GM12878 (cell line): ENCODE measurements around the gene RMI2. TPM values are rescaled to one million over a fixed set of nuclear protein-coding genes. Genes with fewer than 3 reads are reported as not detected.

ENCODE experiments used
- ATAC-seq: fragments of 200-7000 bp; cut with Tn5 transposase; 3 replicates; pipeline ENCODE4 v1.9.1; 2020; ENCODE audit warnings: mild to moderate bottlenecking, moderate library complexity
- BruUV-seq: library from RNA; stranded (reverse); fragments of 400-500 nt; replicated peaks from 2 replicates; lab custom pipeline; 2021; lab: Mats Ljungman, UMichigan
- CTCF ChIA-PET: fragments of 300-600 bp; sonication (Branson Sonifier 250); formaldehyde crosslinking; extraction: SDS; loops from one replicate; lab custom pipeline; 2021; ENCODE audit warnings: inconsistent platforms; lab: Yijun Ruan, JAX
- POLR2A ChIA-PET: fragments of 350-600 bp; formaldehyde crosslinking; extraction: SDS; loops from one replicate; lab custom pipeline; 2021; ENCODE audit warnings: inconsistent platforms; lab: Charles Lee
- RAD21 ChIA-PET: fragments of 300-600 bp; sonication (Branson Sonifier 250); formaldehyde crosslinking; loops from one replicate; lab custom pipeline; 2023; ENCODE audit warnings: antibody characterized with exemption; ENCODE audit not compliant: unreplicated experiment; lab: Charles Lee
- SMC1A ChIA-PET: fragments of 300-600 bp; sonication (Branson Sonifier 250); formaldehyde crosslinking; loops from one replicate; lab custom pipeline; 2023; ENCODE audit not compliant: unreplicated experiment, uncharacterized antibody; lab: Charles Lee
- DNase-seq: peaks from one replicate; pipeline ENCODE4 v3.0.0-alpha.2; 2011; ENCODE audit warnings: low read depth, low spot score
- FAIRE-seq: peaks from 3 replicates; lab custom pipeline; 2011; peaks lifted over from hg19 to GRCh38; lab: Jason Lieb, UNC
- H2AFZ ChIP-seq: 2 replicates; pipeline ENCODE4 v1.6.0; 2011; ENCODE audit warnings: low read depth, low read length, control low read depth; ENCODE audit not compliant: control insufficient read depth
- H3K27ac ChIP-seq: 2 replicates; pipeline ENCODE4 v1.5.1; 2011; ENCODE audit warnings: control low read depth; ENCODE audit not compliant: control insufficient read depth, insufficient read depth
- H3K27me3 ChIP-seq, 2 experiments: replicated peaks in 1 of 2; 2 replicates each; pipeline versions ENCODE4 v1.6.0 to v1.6.1; 2011; ENCODE audit warnings: low read length in 1 of 2; ENCODE audit not compliant: control insufficient read depth in 2 of 2, insufficient read depth in 2 of 2
- H3K36me3 ChIP-seq, 2 experiments: 2 replicates each; pipeline ENCODE4 v1.5.1; 2011; ENCODE audit warnings: low read length in 1 of 2; ENCODE audit not compliant: control insufficient read depth in 2 of 2, insufficient read depth in 2 of 2
- H3K4me1 ChIP-seq: 2 replicates; pipeline ENCODE4 v1.6.1; 2011; ENCODE audit warnings: mild to moderate bottlenecking, low read length, moderate library complexity, mixed read lengths; ENCODE audit not compliant: control insufficient read depth, insufficient read depth
- H3K4me2 ChIP-seq: 2 replicates; pipeline ENCODE4 v1.6.0; 2011; ENCODE audit warnings: control low read depth; ENCODE audit not compliant: control insufficient read depth, insufficient read depth
- H3K4me3 ChIP-seq: fragments of 200-600 bp; sonication (generic); 2 replicates; pipeline ENCODE4 v1.5.1; 2016
- H3K79me2 ChIP-seq: 2 replicates; pipeline ENCODE4 v1.6.0; 2011; ENCODE audit warnings: low read length; ENCODE audit not compliant: control insufficient read depth, insufficient read depth
- H3K9ac ChIP-seq: 2 replicates; pipeline ENCODE4 v1.8.0; 2011; ENCODE audit warnings: low read length, control low read depth, mixed read lengths; ENCODE audit not compliant: control insufficient read depth, insufficient read depth
- H3K9me3 ChIP-seq: replicated peaks from 3 replicates; pipeline ENCODE4 v1.5.1; 2011; ENCODE audit warnings: mild to moderate bottlenecking, low read length; ENCODE audit not compliant: control insufficient read depth, insufficient read depth
- H4K20me1 ChIP-seq: 2 replicates; pipeline ENCODE4 v1.6.0; 2011; ENCODE audit not compliant: control insufficient read depth, insufficient read depth
- ATF7 ChIP-seq: fragments of 450-650 bp; IDR thresholded peaks from 2 replicates; pipeline ENCODE4 v1.6.1; 2016; ENCODE audit warnings: low read depth, mild to moderate bottlenecking
- BCL3 ChIP-seq: IDR thresholded peaks from 2 replicates; pipeline ENCODE4 v1.6.1; 2011; ENCODE audit warnings: borderline replicate concordance, low read depth, mild to moderate bottlenecking, moderate library complexity, low read length; ENCODE audit not compliant: insufficient read depth, poor library complexity, severe bottlenecking
- EED ChIP-seq: sonication (generic); IDR thresholded peaks from 2 replicates; pipeline ENCODE4 v1.6.1; 2016; ENCODE audit warnings: antibody characterized with exemption, low read depth
- EP300 ChIP-seq, 2 experiments: fragments of 150-350 bp in 1 of 2; IDR thresholded peaks; 2 replicates each; pipeline ENCODE4 v1.6.1; 2011 to 2012; ENCODE audit warnings: low read depth in 2 of 2, low read length in 2 of 2, borderline replicate concordance in 1 of 2, improper control_type of control experiment in 1 of 2, inconsistent platforms in 1 of 2; ENCODE audit not compliant: control insufficient read depth in 1 of 2
- GATAD2B ChIP-seq: fragments of 450-650 bp; conservative IDR thresholded peaks from 2 replicates; pipeline ENCODE4 v1.6.1; 2017; ENCODE audit warnings: low read depth, mild to moderate bottlenecking, moderate library complexity
- HDGF ChIP-seq: fragments of 450-650 bp; IDR thresholded peaks from 2 replicates; pipeline ENCODE4 v1.6.1; 2016; ENCODE audit warnings: antibody characterized with exemption
- IKZF2 ChIP-seq, 2 experiments: fragments of 450-650 bp; IDR thresholded peaks; 2 replicates each; pipeline ENCODE4 v1.6.1; 2017; ENCODE audit warnings: mild to moderate bottlenecking in 2 of 2, moderate library complexity in 2 of 2
- IRF4 ChIP-seq: IDR thresholded peaks from 2 replicates; pipeline ENCODE4 v1.6.1; 2011; ENCODE audit warnings: low read depth, low read length
- KLF5 ChIP-seq: fragments of 450-650 bp; IDR thresholded peaks from 2 replicates; pipeline ENCODE4 v1.6.1; 2014; ENCODE audit warnings: mild to moderate bottlenecking; ENCODE audit not compliant: partially characterized antibody
- MEF2B ChIP-seq: fragments of 450-650 bp; IDR thresholded peaks from 2 replicates; pipeline ENCODE4 v1.6.1; 2018; ENCODE audit warnings: mild to moderate bottlenecking, moderate library complexity; ENCODE audit not compliant: partially characterized antibody, poor library complexity, severe bottlenecking
- MTA3 ChIP-seq: IDR thresholded peaks from 2 replicates; pipeline ENCODE4 v1.6.1; 2012; ENCODE audit warnings: low read length, inconsistent platforms, borderline replicate concordance
- NFIC ChIP-seq: IDR thresholded peaks from 2 replicates; pipeline ENCODE4 v1.6.1; 2012; ENCODE audit warnings: low read depth, mild to moderate bottlenecking, inconsistent platforms, low read length, moderate library complexity
- PAX5 ChIP-seq: IDR thresholded peaks from 2 replicates; pipeline ENCODE4 v1.6.1; 2011; ENCODE audit warnings: low read depth, low read length, borderline replicate concordance
- RUNX3 ChIP-seq: IDR thresholded peaks from 2 replicates; pipeline ENCODE4 v1.6.1; 2012; ENCODE audit warnings: low read length, inconsistent platforms
- SMAD5 ChIP-seq: IDR thresholded peaks from 2 replicates; pipeline ENCODE4 v1.6.1; 2016; ENCODE audit warnings: antibody characterized with exemption, low read depth
- SMARCA5 ChIP-seq: fragments of 450-650 bp; IDR thresholded peaks from 2 replicates; pipeline ENCODE4 v1.6.1; 2017; ENCODE audit warnings: mild to moderate bottlenecking
- SP1 ChIP-seq: IDR thresholded peaks from one replicate; pipeline ENCODE4 v1.6.1; 2011; ENCODE audit warnings: low read depth, low read length
- SPI1 ChIP-seq: IDR thresholded peaks from 2 replicates; pipeline ENCODE4 v1.6.1; 2011; ENCODE audit warnings: low read depth, mild to moderate bottlenecking, low read length, moderate library complexity, borderline replicate concordance; ENCODE audit not compliant: insufficient read depth
- WGBS: methylation state at CpG from one replicate; pipeline ENCODE4 v1.1.6; 2016; ENCODE audit warnings: low lambda C conversion rate; ENCODE audit not compliant: insufficient replicate concordance, insufficient coverage; ENCODE audit errors: missing lambda C conversion rate; 5-methylcytosine and 5-hydroxymethylcytosine counted together
- in situ Hi-C: fragments of 300-500 bp; cut with MboI; formaldehyde crosslinking; loops from 9 replicates; pipeline ENCODE4 v1.14.3; 2018; ENCODE audit warnings: mixed read lengths
- intact Hi-C: fragments of 100-400 bp; cut with micrococcal nuclease; formaldehyde crosslinking; loops from one replicate; pipeline ENCODE4 v1.14.2; 2022; ENCODE audit not compliant: unreplicated experiment
- polyA plus RNA-seq, 11 experiments: library from polyadenylated mRNA; depleted of rRNA in 4 of 11; unstranded in 6 of 11; stranded (reverse) in 5 of 11; fragments of >200 nt; fragmentation: Nextera tagmentation in 4 of 11; fragmentation: Illumina TruSeq in 1 of 11; extraction: Ambion mirVana in 4 of 11; extraction: Trizol in 1 of 11; gene quantifications; 1 replicate in 1 of 11; 2 replicates in 10 of 11; pipeline versions ENCODE4 v1.2.1 to v1.2.3, GENCODE V29; 2011 to 2016; ENCODE audit warnings: inconsistent platforms in 2 of 11, missing spikeins in 2 of 11, low read depth in 1 of 11
- total RNA-seq, 4 experiments: library from RNA; depleted of rRNA in 3 of 4; stranded (reverse); fragments of >200 nt in 3 of 4; fragmentation: Illumina TruSeq in 1 of 4; extraction: Trizol in 1 of 4; gene quantifications; 2 replicates each; pipeline versions ENCODE4 v1.2.1 to v1.2.3, GENCODE V29; 2013 to 2021
- TF ChIP-seq, protein P1 (sequence below): IDR thresholded peaks from 2 replicates; pipeline ENCODE4 v1.6.1; 2012; ENCODE audit warnings: low read depth, low read length, improper control_type of control experiment
- TF ChIP-seq, protein P2 (sequence below): fragments of 450-650 bp; IDR thresholded peaks from 2 replicates; pipeline ENCODE4 v1.6.1; 2017; ENCODE audit warnings: low read depth, mild to moderate bottlenecking, moderate library complexity

Gene RMI2
- total and polyA plus RNA-seq, 10 of the 15 experiments (the other 5 are each of a cell fraction or from before 2014, with no cell fraction given): 9.6 to 68.8 (median 32.1) TPM

- H3K9me3 ChIP-seq: peaks cover 1% of the 10 kb centered on the region; the same call in 2 of the 3 replicates
- ATAC-seq (peak; percentile 7), FAIRE-seq (peak; percentile 23), DNase-seq (peak; percentile 68)
- no peaks in the 10 kb centered on the region for H3K36me3 ChIP-seq
- peak overlapping the region; percentile 54 for H2AFZ ChIP-seq
- CTCF ChIA-PET: interaction anchor here (0.5 to 5.4 kb wide), 5 partner anchors 14 to 264 kb away, joined by 3 to 40 read pairs (median 6); no protein-coding TSS in a partner anchor
- H3K27ac ChIP-seq: peak overlapping the region; percentile 73
- peak overlapping the region; percentile 75 for H3K4me2 ChIP-seq
- H3K4me1 ChIP-seq: peaks cover 48% of the 10 kb centered on the region
- H3K4me3 ChIP-seq: no peak overlapping the region
- peak overlapping the region; percentile 49; the same call in 1 of the 2 replicates for H3K9ac ChIP-seq
- intact Hi-C loops (no loop called here), in situ Hi-C loops (no loop called here)
- POLR2A ChIA-PET: interaction anchor here (0.7 to 2.3 kb wide), 4 partner anchors 12 to 31 kb away, joined by 3 to 14 read pairs (median 4); no protein-coding TSS in a partner anchor
- SMC1A ChIA-PET: interaction anchor here (0.6 to 3.8 kb wide), 9 partner anchors 12 to 29 kb away, joined by 3 to 34 read pairs (median 6); no protein-coding TSS in a partner anchor
- WGBS: 60% methylated on average over 10 of the region's 10 CpGs
- RAD21 ChIA-PET: interaction anchor here (0.7 to 7.0 kb wide), 5 partner anchors 15 to 70 kb away, joined by 3 to 89 read pairs (median 29); partner anchors contain the start of gene SOCS1
- H3K79me2 ChIP-seq: no peaks in the 10 kb centered on the region; the same call in 1 of the 2 replicates
- H4K20me1 ChIP-seq: no peaks in the 10 kb centered on the region
- BruUV-seq: no TSS peak
- no peaks in the 10 kb centered on the region for H3K27me3 ChIP-seq
- TF ChIP-seq, protein P1, sequence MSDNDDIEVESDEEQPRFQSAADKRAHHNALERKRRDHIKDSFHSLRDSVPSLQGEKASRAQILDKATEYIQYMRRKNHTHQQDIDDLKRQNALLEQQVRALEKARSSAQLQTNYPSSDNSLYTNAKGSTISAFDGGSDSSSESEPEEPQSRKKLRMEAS: 0 out of 2 replicates have a peak, but pooled peaks have one; percentile 15
- 0 out of 2 replicates have a peak, but pooled peaks have one; percentile 20 for TF ChIP-seq NFIC
- TF ChIP-seq BCL3: peak; percentile 47
- TF ChIP-seq KLF5: no peak
- TF ChIP-seq IKZF2 (IDR thresholded peaks at IDR 0.05): peak; percentile 61 to 76; a peak in 2 of 4 replicates
- TF ChIP-seq SPI1: peak; percentile 80
- TF ChIP-seq RUNX3: peak; percentile 58
- peak; percentile 35; the same call in 1 of the 2 replicates for TF ChIP-seq PAX5
- no peak for TF ChIP-seq SP1
- TF ChIP-seq, protein P2, sequence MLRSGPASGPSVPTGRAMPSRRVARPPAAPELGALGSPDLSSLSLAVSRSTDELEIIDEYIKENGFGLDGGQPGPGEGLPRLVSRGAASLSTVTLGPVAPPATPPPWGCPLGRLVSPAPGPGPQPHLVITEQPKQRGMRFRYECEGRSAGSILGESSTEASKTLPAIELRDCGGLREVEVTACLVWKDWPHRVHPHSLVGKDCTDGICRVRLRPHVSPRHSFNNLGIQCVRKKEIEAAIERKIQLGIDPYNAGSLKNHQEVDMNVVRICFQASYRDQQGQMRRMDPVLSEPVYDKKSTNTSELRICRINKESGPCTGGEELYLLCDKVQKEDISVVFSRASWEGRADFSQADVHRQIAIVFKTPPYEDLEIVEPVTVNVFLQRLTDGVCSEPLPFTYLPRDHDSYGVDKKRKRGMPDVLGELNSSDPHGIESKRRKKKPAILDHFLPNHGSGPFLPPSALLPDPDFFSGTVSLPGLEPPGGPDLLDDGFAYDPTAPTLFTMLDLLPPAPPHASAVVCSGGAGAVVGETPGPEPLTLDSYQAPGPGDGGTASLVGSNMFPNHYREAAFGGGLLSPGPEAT: peak; percentile 37; the same call in 1 of the 2 replicates
- TF ChIP-seq SMAD5: no peak
- 0 out of 2 replicates have a peak, but pooled peaks have one; percentile 24 for TF ChIP-seq ATF7
- 0 out of 2 replicates have a peak, but pooled peaks have one; percentile 45 for TF ChIP-seq HDGF
- TF ChIP-seq EED: peak; percentile 65; the same call in 1 of the 2 replicates
- peak; percentile 65; the same call in 1 of the 2 replicates for TF ChIP-seq SMARCA5
- 0 out of 2 replicates have a peak, but pooled peaks have one; percentile 37 for TF ChIP-seq IRF4
- 0 out of 2 replicates have a peak, but pooled peaks have one; percentile 51 for TF ChIP-seq MTA3
- TF ChIP-seq MEF2B: peak; percentile 70
- 0 out of 2 replicates have a peak, but pooled peaks have one; percentile 27 for TF ChIP-seq GATAD2B
- 0 out of 4 replicates have a peak, but pooled peaks of 1 of the 2 experiments have one; percentile 41 for TF ChIP-seq EP300 (IDR thresholded peaks at IDR 0.05; ENCODE audit: borderline replicate concordance in 1 of 2, control insufficient read depth in 1 of 2, low read depth in 2 of 2, low read length in 2 of 2)
These were observed 19.7 kb upstream of the RMI2 start for GRCh38 chr16:11325404-11326083.
